Ecto neural progenitor cell (in vitro differentiated cells): ENCODE results near the gene DDX25.

ENCODE experiments used
- DNase-seq: peaks from one replicate; pipeline ENCODE4 v3.0.0-alpha.2; 2018; ENCODE audit warnings: low spot score

The DDX25 gene

GRCh38 chr11:125977333-125977732 is 73.0 kb downstream of the DDX25 start:
- no peak for DNase-seq

- no peak for DNase-seq
Measured at GRCh38 chr11:125978181-125978716, 73.9 kb downstream of the DDX25 start.
